ENCODE measurements around the gene MRPL2. TPM values are rescaled to one million over a fixed set of nuclear protein-coding genes. Genes with fewer than 3 reads are reported as not detected.
"Not testable (repeated sequence)": the region's sequence is repeated elsewhere in the genome, so short reads cannot be mapped to it uniquely, and the experiment has no call there.

The MRPL2 gene
- total RNA-seq, 1 experiment from 2014 or later: 54.0 TPM

- DNase-seq (ENCODE audit: low read depth): peak; percentile 97
These were observed 5.6 kb downstream of the MRPL2 start, which contains the start of gene CUL7 for GRCh38 chr6:43053545-43054205. TSS of gene CUL7 (minus strand) at chr6:43053851. CDS start at chr6:43052788, 1,063 bp downstream.

- DNase-seq (ENCODE audit: low read depth): peak; percentile 15
These were observed 6.2 kb downstream of the MRPL2 start for GRCh38 chr6:43052842-43053544.

GRCh38 chr6:43052225-43052841 lies 6.9 kb downstream of the MRPL2 start:
- no peak for DNase-seq (ENCODE audit: low read depth)

- no peak for DNase-seq (ENCODE audit: low read depth)
These were observed 8.3 kb downstream of the MRPL2 start for GRCh38 chr6:43050981-43051380.

- no peak for DNase-seq (ENCODE audit: low read depth)
These were observed 11.2 kb downstream of the MRPL2 start for GRCh38 chr6:43047998-43048397.

- DNase-seq (ENCODE audit: low read depth): no peak
These were observed 13.8 kb downstream of the MRPL2 start for GRCh38 chr6:43045371-43045930.

GRCh38 chr6:43043310-43043709 lies 15.9 kb downstream of the MRPL2 start:
- DNase-seq (ENCODE audit: low read depth): no peak

GRCh38 chr6:43041475-43041874 lies 17.8 kb downstream of the MRPL2 start:
- not testable (repeated sequence) for DNase-seq (ENCODE audit: low read depth)

GRCh38 chr6:43040542-43041257 lies 18.5 kb downstream of the MRPL2 start:
- DNase-seq (ENCODE audit: low read depth): no peak

- DNase-seq (ENCODE audit: low read depth): no peak
These were observed 20.5 kb downstream of the MRPL2 start for GRCh38 chr6:43038727-43039126.

- no peak for DNase-seq (ENCODE audit: low read depth)
These were observed 21.5 kb downstream of the MRPL2 start for GRCh38 chr6:43037706-43038105.

- no peak for DNase-seq (ENCODE audit: low read depth)
These were observed 22.0 kb downstream of the MRPL2 start for GRCh38 chr6:43037197-43037596.

GRCh38 chr6:43036712-43037111 lies 22.5 kb downstream of the MRPL2 start:
- DNase-seq (ENCODE audit: low read depth): no peak

GRCh38 chr6:43035495-43036194 lies 23.6 kb downstream of the MRPL2 start:
- DNase-seq (ENCODE audit: low read depth): no peak

- DNase-seq (ENCODE audit: low read depth): no peak
These were observed 25.1 kb downstream of the MRPL2 start for GRCh38 chr6:43034190-43034525.

GRCh38 chr6:43033496-43034189 lies 25.6 kb downstream of the MRPL2 start:
- DNase-seq (ENCODE audit: low read depth): no peak

GRCh38 chr6:43032326-43032725 lies 26.9 kb downstream of the MRPL2 start:
- no peak for DNase-seq (ENCODE audit: low read depth)

- DNase-seq (ENCODE audit: low read depth): no peak
These were observed 30.1 kb downstream of the MRPL2 start for GRCh38 chr6:43029120-43029519.

GRCh38 chr6:43026365-43026764 lies 32.9 kb downstream of the MRPL2 start:
- no peak for DNase-seq (ENCODE audit: low read depth)

GRCh38 chr6:43024436-43024835 lies 34.8 kb downstream of the MRPL2 start:
- DNase-seq (ENCODE audit: low read depth): no peak
